Esophagus muscularis mucosa (tissue), 4 donors: ENCODE measurements around the gene ZSCAN5A. TPM values are rescaled to one million over a fixed set of nuclear protein-coding genes. Genes with fewer than 3 reads are reported as not detected.

Experiments used
- DNase-seq: peaks from one replicate; pipeline ENCODE4 v3.0.0-alpha.2; 2017; ENCODE audit errors: extremely low spot score
- H3K27ac ChIP-seq, 4 donors: fragments of 200-600 bp; sonication (generic); replicated peaks in 1 of 4; 1 replicate in 3 of 4; 2 replicates in 1 of 4; pipeline ENCODE4 v1.5.1; 2016 to 2019; ENCODE audit warnings: mild to moderate bottlenecking in 1 of 4
- H3K27me3 ChIP-seq, 4 donors: fragments of 200-600 bp; sonication (generic); one replicate each; pipeline versions ENCODE4 v1.5.1 to v1.6.0; 2016 to 2019
- H3K36me3 ChIP-seq, 4 donors: fragments of 200-600 bp; sonication (generic); one replicate each; pipeline ENCODE4 v1.5.1; 2016 to 2019
- H3K4me1 ChIP-seq, 4 donors: fragments of 200-600 bp; sonication (generic); one replicate each; pipeline ENCODE4 v1.5.1; 2016 to 2019
- H3K4me3 ChIP-seq, 4 donors: fragments of 200-600 bp; sonication (generic); 1 replicate in 2 of 4; 2 replicates in 2 of 4; pipeline ENCODE4 v1.5.1; 2016 to 2019; ENCODE audit warnings: mild to moderate bottlenecking in 4 of 4, moderate library complexity in 1 of 4
- H3K9me3 ChIP-seq, 4 donors: fragments of 200-600 bp; sonication (generic); 1 replicate in 3 of 4; 2 replicates in 1 of 4; pipeline ENCODE4 v1.5.1; 2016 to 2019
- EP300 ChIP-seq: sonication (generic); formaldehyde crosslinking; IDR thresholded peaks from one replicate; pipeline ENCODE4 v1.6.1; 2017; ENCODE audit warnings: antibody characterized with exemption
- POLR2A ChIP-seq: fragments of 450-650 bp; IDR thresholded peaks from one replicate; pipeline ENCODE4 v1.6.1; 2017; ENCODE audit warnings: antibody characterized with exemption, moderate library complexity, mild to moderate bottlenecking, low read depth
- POLR2AphosphoS5 ChIP-seq, 2 donors: sonication (generic); formaldehyde crosslinking; IDR thresholded peaks; one replicate each; pipeline ENCODE4 v1.6.1; 2017; ENCODE audit warnings: antibody characterized with exemption in 2 of 2
- WGBS: methylation state at CpG from one replicate; pipeline ENCODE4 v1.1.5; 2018; 5-methylcytosine and 5-hydroxymethylcytosine counted together
- intact Hi-C: fragments of 100-400 bp; cut with DNase I; formaldehyde crosslinking; loops from one replicate; pipeline ENCODE4 v1.15.1; 2023
- total RNA-seq, 4 donors: library from RNA; depleted of rRNA; stranded (reverse); fragments of >200 nt; gene quantifications; one replicate each; pipeline versions ENCODE4 v1.1.0 to v1.2.1, GENCODE V29; 2016
- TF ChIP-seq, protein P1 (sequence below), 3 experiments: fragments of 200-600 bp in 2 of 3; fragments of 450-650 bp in 1 of 3; sonication (generic) in 2 of 3; IDR thresholded peaks; one replicate each; pipeline ENCODE4 v1.5.1; 2017 to 2019; ENCODE audit warnings: antibody characterized with exemption in 3 of 3, mild to moderate bottlenecking in 2 of 3, moderate library complexity in 1 of 3

Gene ZSCAN5A
- total RNA-seq, 4 donors from 2014 or later: 3.7 to 9.9 (median 6.7) TPM

DNA sequence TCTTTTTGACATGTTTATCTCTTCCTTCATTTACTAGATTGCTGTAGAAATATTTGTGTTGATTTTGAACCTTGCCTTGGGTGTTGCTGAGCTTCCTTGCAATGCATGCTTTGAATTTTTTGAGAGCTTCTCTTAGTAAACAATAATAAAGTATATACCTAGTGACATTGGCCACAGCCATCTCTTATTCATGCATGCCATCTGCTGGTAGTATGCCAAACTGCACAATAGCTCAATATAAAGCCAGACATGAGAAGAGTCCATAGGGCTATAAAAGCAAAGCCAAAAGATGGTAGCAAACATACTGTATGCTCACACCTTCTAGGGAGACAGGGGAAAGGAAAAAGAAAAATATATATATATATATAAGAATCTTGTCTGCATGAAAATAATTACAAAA lies 18.9 kb upstream of the ZSCAN5A start:
- no peaks in the 10 kb centered on the region for H3K4me1 ChIP-seq
- no peak for DNase-seq
- no peaks in the 10 kb centered on the region for H3K27me3 ChIP-seq
- H3K9me3 ChIP-seq: peaks cover 0 to 14% (median 9%) of the 10 kb centered on the region in 4 donors
- H3K27ac ChIP-seq: no peak overlapping the region
- intact Hi-C loops: no loop called here
- H3K4me3 ChIP-seq: no peak overlapping the region
- TF ChIP-seq, protein P1, sequence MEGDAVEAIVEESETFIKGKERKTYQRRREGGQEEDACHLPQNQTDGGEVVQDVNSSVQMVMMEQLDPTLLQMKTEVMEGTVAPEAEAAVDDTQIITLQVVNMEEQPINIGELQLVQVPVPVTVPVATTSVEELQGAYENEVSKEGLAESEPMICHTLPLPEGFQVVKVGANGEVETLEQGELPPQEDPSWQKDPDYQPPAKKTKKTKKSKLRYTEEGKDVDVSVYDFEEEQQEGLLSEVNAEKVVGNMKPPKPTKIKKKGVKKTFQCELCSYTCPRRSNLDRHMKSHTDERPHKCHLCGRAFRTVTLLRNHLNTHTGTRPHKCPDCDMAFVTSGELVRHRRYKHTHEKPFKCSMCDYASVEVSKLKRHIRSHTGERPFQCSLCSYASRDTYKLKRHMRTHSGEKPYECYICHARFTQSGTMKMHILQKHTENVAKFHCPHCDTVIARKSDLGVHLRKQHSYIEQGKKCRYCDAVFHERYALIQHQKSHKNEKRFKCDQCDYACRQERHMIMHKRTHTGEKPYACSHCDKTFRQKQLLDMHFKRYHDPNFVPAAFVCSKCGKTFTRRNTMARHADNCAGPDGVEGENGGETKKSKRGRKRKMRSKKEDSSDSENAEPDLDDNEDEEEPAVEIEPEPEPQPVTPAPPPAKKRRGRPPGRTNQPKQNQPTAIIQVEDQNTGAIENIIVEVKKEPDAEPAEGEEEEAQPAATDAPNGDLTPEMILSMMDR (IDR thresholded peaks at IDR 0.05): peak in 2 of 3 experiments; percentile 33 to 39
- TF ChIP-seq POLR2AphosphoS5 (IDR thresholded peaks at IDR 0.05): no peak
- H3K36me3 ChIP-seq: no peaks in the 10 kb centered on the region

DNA sequence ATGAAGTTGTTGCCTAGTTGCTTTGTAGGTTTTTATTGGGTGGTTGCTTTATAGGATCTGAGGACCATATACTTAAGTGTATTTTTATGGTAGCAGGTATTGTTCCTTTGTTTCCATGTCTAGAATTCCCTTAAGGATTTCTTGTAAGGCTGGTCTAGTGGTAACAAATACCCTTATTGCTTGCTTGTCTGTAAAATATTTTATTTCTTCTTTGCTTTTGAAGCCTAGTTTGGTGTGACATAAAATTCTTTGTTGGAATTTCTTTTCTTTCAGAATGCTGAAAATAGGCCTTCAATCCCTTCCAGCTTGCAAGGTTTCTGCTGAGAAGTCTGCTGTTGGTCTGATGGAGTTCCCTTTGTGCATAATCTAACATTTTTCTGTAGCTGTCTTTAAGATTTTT lies 18.1 kb upstream of the ZSCAN5A start:
- intact Hi-C loops: no loop called here
- H3K9me3 ChIP-seq: peaks cover 0 to 14% (median 9%) of the 10 kb centered on the region in 4 donors
- DNase-seq: no peak

DNA sequence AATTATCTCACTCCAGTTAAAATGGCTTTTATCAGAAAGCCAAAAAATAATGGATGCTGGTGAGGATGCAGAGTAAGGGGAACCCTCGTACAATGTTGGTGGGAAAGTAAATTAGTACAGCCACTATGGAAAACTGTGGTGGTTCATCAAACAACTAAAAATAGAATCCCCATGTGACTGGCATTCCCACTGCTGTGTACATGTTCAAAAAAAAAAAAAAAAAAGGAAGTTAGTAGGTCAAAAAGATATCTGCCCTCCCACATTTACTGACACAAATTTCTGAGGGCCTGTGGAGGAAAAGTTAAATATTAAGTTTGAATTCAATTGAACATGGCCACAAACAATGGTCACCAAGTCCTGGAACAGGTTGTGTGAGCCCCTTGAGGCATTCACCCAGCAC lies 9.8 kb upstream of the ZSCAN5A start:
- Histone ChIP-seq H3K9me3 (no peaks in the 10 kb centered on the region), H3K27ac (no peak overlapping the region), H3K4me3 (no peak overlapping the region), H3K27me3 (no peaks in the 10 kb centered on the region), H3K4me1 (peaks cover 0 to 10% (median 0%) of the 10 kb centered on the region in 4 donors), H3K36me3 (no peaks in the 10 kb centered on the region)
- DNase-seq: no peak
- 63% methylated on average over 1 of the region's 1 CpG for WGBS
- TF ChIP-seq EP300 (no peak), POLR2AphosphoS5 (IDR thresholded peaks at IDR 0.05) (no peak)
- TF ChIP-seq, protein P1 (IDR thresholded peaks at IDR 0.05): no peak
- intact Hi-C loops: no loop called here

More for the DNA sequence above, 18.1 kb upstream of the ZSCAN5A start:
- H3K27ac ChIP-seq: no peak overlapping the region
- TF ChIP-seq EP300: no peak
- no peak for TF ChIP-seq POLR2A
- TF ChIP-seq, protein P1 (IDR thresholded peaks at IDR 0.05): no peak
- TF ChIP-seq POLR2AphosphoS5 (IDR thresholded peaks at IDR 0.05): no peak
- H3K36me3 ChIP-seq: no peaks in the 10 kb centered on the region
- H3K27me3 ChIP-seq: no peaks in the 10 kb centered on the region
- H3K4me1 ChIP-seq: no peaks in the 10 kb centered on the region
- H3K4me3 ChIP-seq: no peak overlapping the region

DNA sequence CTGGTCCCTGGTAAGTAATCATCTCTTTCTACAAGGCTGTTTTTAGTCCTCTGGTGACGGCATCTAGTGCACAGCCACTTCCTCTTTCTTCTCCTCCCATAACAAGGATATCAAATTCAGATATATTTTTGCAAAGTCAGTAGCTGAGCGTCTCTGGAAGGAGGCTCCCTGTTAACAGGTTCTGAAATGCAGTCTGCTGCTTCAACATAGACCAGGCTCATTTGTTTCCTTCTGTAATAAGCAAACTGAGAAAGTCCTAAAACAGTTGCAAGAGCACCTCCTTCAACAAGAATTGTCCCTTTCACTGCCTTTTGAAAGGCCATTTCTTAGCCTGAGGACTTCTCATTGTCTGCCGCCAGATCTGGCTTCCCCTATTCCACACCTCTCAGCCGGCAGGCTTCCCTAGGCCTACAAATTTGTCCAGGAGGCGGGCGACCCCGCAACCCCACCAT lies 7.4 kb upstream of the ZSCAN5A start:
- Histone ChIP-seq H3K36me3 (no peaks in the 10 kb centered on the region), H3K27me3 (no peaks in the 10 kb centered on the region), H3K27ac (peak overlapping the region in 1 of 4 donors; percentile 28), H3K9me3 (no peaks in the 10 kb centered on the region), H3K4me3 (no peak overlapping the region), H3K4me1 (peaks cover 0 to 10% (median 0%) of the 10 kb centered on the region in 4 donors)
- intact Hi-C loops: no loop called here
- DNase-seq: no peak
- no peak for TF ChIP-seq EP300
- no peak for TF ChIP-seq POLR2A
- TF ChIP-seq, protein P1 (IDR thresholded peaks at IDR 0.05): no peak
- TF ChIP-seq POLR2AphosphoS5 (IDR thresholded peaks at IDR 0.05): no peak
- 68% methylated on average over 7 of the region's 7 CpGs for WGBS

DNA sequence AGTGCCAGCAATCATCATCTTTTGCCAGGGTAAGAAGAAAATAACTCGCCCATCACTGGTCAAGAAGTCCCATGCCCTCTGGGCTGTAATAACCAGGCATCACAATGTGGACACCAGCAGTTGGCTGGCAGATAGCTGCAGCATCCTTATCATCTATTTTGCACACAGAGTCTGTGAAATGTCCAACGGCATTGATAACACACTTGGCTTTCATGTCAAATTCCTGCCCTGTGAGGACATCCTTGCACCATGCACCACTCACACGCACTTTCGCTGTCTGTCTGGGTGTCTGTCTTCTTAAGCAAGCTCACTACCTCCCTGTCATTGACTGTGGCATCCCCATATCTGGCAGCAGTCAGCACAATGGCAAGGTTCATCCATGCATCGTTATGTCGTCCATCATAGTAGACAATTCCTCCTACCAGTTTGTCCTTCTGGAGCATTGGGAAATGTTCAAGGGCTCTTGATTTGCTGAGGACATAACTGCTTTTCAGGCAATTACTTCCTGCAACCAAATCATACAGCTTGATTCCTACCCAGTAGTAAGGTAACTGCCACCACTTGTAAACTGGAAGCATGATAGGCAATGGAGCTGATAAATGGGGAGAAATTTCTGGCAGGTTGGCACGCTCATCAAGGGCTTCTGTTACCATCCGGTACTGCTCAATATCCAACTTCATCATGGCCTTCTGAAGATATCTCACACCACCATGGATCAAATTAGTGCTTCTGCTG lies 6.8 kb upstream of the ZSCAN5A start:
- Histone ChIP-seq H3K4me1 (peaks cover 0 to 10% (median 0%) of the 10 kb centered on the region in 4 donors), H3K27me3 (no peaks in the 10 kb centered on the region), H3K27ac (no peak overlapping the region), H3K4me3 (no peak overlapping the region), H3K9me3 (no peaks in the 10 kb centered on the region), H3K36me3 (no peaks in the 10 kb centered on the region)
- intact Hi-C loops: no loop called here
- no peak for TF ChIP-seq POLR2A
- TF ChIP-seq EP300: no peak
- TF ChIP-seq, protein P1 (IDR thresholded peaks at IDR 0.05): no peak
- TF ChIP-seq POLR2AphosphoS5 (IDR thresholded peaks at IDR 0.05): no peak
- no peak for DNase-seq
- 84% methylated on average over 8 of the region's 8 CpGs for WGBS
